B cell (primary cell): ENCODE data around the gene TRIM56. TPM values are rescaled to one million over a fixed set of nuclear protein-coding genes. Genes with fewer than 3 reads are reported as not detected.

ENCODE experiments used
- ATAC-seq: fragments of 200-7000 bp; cut with Tn5 transposase; one replicate; pipeline ENCODE4 v1.10.0; 2021; ENCODE audit warnings: low read depth, mild to moderate bottlenecking, moderate number of reproducible peaks, moderate library complexity
- CTCF ChIA-PET: fragments of 350-600 bp; sonication (Branson Sonifier 250); formaldehyde crosslinking; loops from one replicate; lab custom pipeline; 2021; ENCODE audit warnings: antibody characterized with exemption, inconsistent platforms; lab: Charles Lee
- POLR2A ChIA-PET: fragments of 350-600 bp; sonication (Branson Sonifier 250); formaldehyde crosslinking; loops from one replicate; lab custom pipeline; 2021; ENCODE audit warnings: antibody characterized with exemption; lab: Charles Lee
- DNase-seq: peaks from one replicate; pipeline ENCODE4 v3.0.0; 2013
- H2AFZ ChIP-seq: 2 replicates; pipeline ENCODE4 v1.6.1; 2012; ENCODE audit warnings: mild to moderate bottlenecking, low read depth, low read length; ENCODE audit not compliant: insufficient read depth, poor library complexity, severe bottlenecking
- H3K27ac ChIP-seq, 2 donors: 1 replicate in 1 of 2; 2 replicates in 1 of 2; pipeline ENCODE4 v1.5.1; 2012 to 2013; ENCODE audit warnings: low read length in 2 of 2, mild to moderate bottlenecking in 2 of 2, moderate library complexity in 1 of 2
- H3K27me3 ChIP-seq, 4 experiments: fragments of 200-600 bp in 1 of 4; sonication (generic) in 1 of 4; replicated peaks in 1 of 4; 1 replicate in 2 of 4; 2 replicates in 2 of 4; pipeline versions ENCODE4 v1.6.1 to v1.7.0; 2013 to 2016; ENCODE audit warnings: low read length in 3 of 4, mild to moderate bottlenecking in 2 of 4, mixed read lengths in 1 of 4, moderate library complexity in 1 of 4; ENCODE audit not compliant: insufficient read depth in 4 of 4, control insufficient read depth in 3 of 4; ENCODE audit errors: control extremely low read depth in 1 of 4
- H3K36me3 ChIP-seq, 2 experiments: replicated peaks in 1 of 2; 1 replicate in 1 of 2; 2 replicates in 1 of 2; pipeline versions ENCODE4 v1.6.1 to v1.7.1; 2013; ENCODE audit warnings: low read length in 1 of 2; ENCODE audit not compliant: insufficient read depth in 2 of 2, control insufficient read depth in 1 of 2; ENCODE audit errors: control extremely low read depth in 1 of 2, extremely low read depth in 1 of 2
- H3K4me1 ChIP-seq, 2 donors: fragments of 200-600 bp in 1 of 2; sonication (generic) in 1 of 2; 1 replicate in 1 of 2; 2 replicates in 1 of 2; pipeline versions ENCODE4 v1.5.1 to v1.6.1; 2013 to 2017; ENCODE audit warnings: low read length in 2 of 2; ENCODE audit not compliant: control insufficient read depth in 2 of 2, insufficient read depth in 2 of 2
- H3K4me2 ChIP-seq: replicated peaks from 2 replicates; pipeline ENCODE3; 2012; ENCODE audit warnings: mild to moderate bottlenecking, low read depth, low read length; ENCODE audit not compliant: poor library complexity, severe bottlenecking
- H3K4me3 ChIP-seq, 5 experiments: fragments of 200-600 bp in 1 of 5; sonication (generic) in 1 of 5; 1 replicate in 3 of 5; 2 replicates in 2 of 5; pipeline versions ENCODE4 v1.5.1 to v1.7.0; 2011 to 2016; ENCODE audit warnings: low read length in 4 of 5, mild to moderate bottlenecking in 4 of 5, low read depth in 2 of 5, control low read depth in 1 of 5, moderate library complexity in 1 of 5; ENCODE audit not compliant: insufficient read depth in 1 of 5; ENCODE audit errors: control extremely low read depth in 1 of 5, extremely low read depth in 1 of 5
- H3K79me2 ChIP-seq: fragments of 200-600 bp; sonication (generic); one replicate; pipeline ENCODE4 v1.6.0; 2016; ENCODE audit warnings: low read length; ENCODE audit not compliant: control insufficient read depth, insufficient read depth
- H3K9ac ChIP-seq: fragments of 200-600 bp; sonication (generic); 2 replicates; pipeline ENCODE4 v1.6.1; 2017; ENCODE audit warnings: mild to moderate bottlenecking, low read length, moderate library complexity
- H3K9me3 ChIP-seq, 3 donors: one replicate each; pipeline versions ENCODE4 v1.6.1 to v1.7.1; 2013; ENCODE audit warnings: low read length in 2 of 3; ENCODE audit not compliant: control insufficient read depth in 2 of 3, insufficient read depth in 1 of 3; ENCODE audit errors: control extremely low read depth in 1 of 3
- H4K20me1 ChIP-seq: 2 replicates; pipeline ENCODE4 v1.6.0; 2012; ENCODE audit warnings: mild to moderate bottlenecking, low read length; ENCODE audit not compliant: insufficient read depth, control insufficient read depth, poor library complexity, severe bottlenecking
- H3K27ac Mint-ChIP-seq: one replicate; pipeline ENCODE4 v1.8.0; 2021; ENCODE audit warnings: mixed read lengths
- H3K27me3 Mint-ChIP-seq: one replicate; pipeline ENCODE4 v1.8.0; 2021; ENCODE audit warnings: mixed read lengths
- H3K4me1 Mint-ChIP-seq: one replicate; pipeline ENCODE4 v1.8.0; 2021; ENCODE audit warnings: mixed read lengths
- H3K4me3 Mint-ChIP-seq: one replicate; pipeline ENCODE4 v1.8.0; 2021; ENCODE audit warnings: mixed read lengths
- H3K9me3 Mint-ChIP-seq: one replicate; pipeline ENCODE4 v1.8.0; 2022; ENCODE audit warnings: mixed read lengths; ENCODE audit not compliant: insufficient read depth
- CTCF ChIP-seq: fragments of 200-600 bp; IDR thresholded peaks from one replicate; pipeline ENCODE4 v1.8.0; 2022; ENCODE audit warnings: antibody characterized with exemption, mild to moderate bottlenecking
- EZH2 ChIP-seq: IDR thresholded peaks from 2 replicates; pipeline ENCODE4 v1.6.1; 2012; ENCODE audit warnings: borderline replicate concordance, low read depth, mild to moderate bottlenecking, moderate library complexity, low read length; ENCODE audit not compliant: insufficient read depth, poor library complexity, severe bottlenecking
- WGBS: methylation state at CpG from one replicate; pipeline ENCODE4 v1.1.5; 2013; ENCODE audit warnings: missing lambda C conversion rate; ENCODE audit not compliant: insufficient coverage; 5-methylcytosine and 5-hydroxymethylcytosine counted together
- intact Hi-C: fragments of 100-400 bp; cut with micrococcal nuclease; formaldehyde crosslinking; loops from one replicate; pipeline ENCODE4 v1.10.0; 2022
- polyA plus RNA-seq: library from polyadenylated mRNA; depleted of rRNA; stranded (reverse); fragments of >200 nt; gene quantifications from 2 replicates; pipeline ENCODE4 v1.2.3, GENCODE V29; 2012
- total RNA-seq, 2 donors: library from RNA; stranded (reverse); fragments of 120-200 nt in 1 of 2; gene quantifications; 1 replicate in 1 of 2; 2 replicates in 1 of 2; pipeline versions ENCODE4 v1.2.3 to v1.2.4, GENCODE V29; 2013 to 2022

Gene TRIM56
- total and polyA plus RNA-seq, 2 donors (not counting 1 experiment from before 2014, with no cell fraction given), result 8.4 to 85.7 TPM

- no peak overlapping the region for H3K9ac ChIP-seq
- no peaks in the 10 kb centered on the region for H3K36me3 ChIP-seq
- ChIA-PET POLR2A (no interaction called here), CTCF (interaction anchor here (1.1 to 1.3 kb wide), 2 partner anchors 15 to 168 kb away, joined by 3 read pairs; no protein-coding TSS in a partner anchor)
- intact Hi-C loops, result no loop called here
- 59% methylated on average over 11 of the region's 15 CpGs for WGBS
- H3K9me3 ChIP-seq, result no peaks in the 10 kb centered on the region
- no peak overlapping the region for H3K27ac Mint-ChIP-seq
- H3K79me2 ChIP-seq, result no peaks in the 10 kb centered on the region
- H3K4me3 ChIP-seq, result no peak overlapping the region
- no peak overlapping the region for H3K4me2 ChIP-seq
- no peak overlapping the region for H3K27ac ChIP-seq
- no peak for TF ChIP-seq CTCF
- no peak for TF ChIP-seq EZH2
- H3K4me3 Mint-ChIP-seq, result no peak overlapping the region
- H3K9me3 Mint-ChIP-seq, result no peaks in the 10 kb centered on the region
- H3K27me3 ChIP-seq, result peaks cover 0 to 6% (median 3%) of the 10 kb centered on the region in 4 experiments
- no peaks in the 10 kb centered on the region for H4K20me1 ChIP-seq
- no peaks in the 10 kb centered on the region for H3K4me1 ChIP-seq
- no peak overlapping the region for H2AFZ ChIP-seq
- H3K27me3 Mint-ChIP-seq, result peaks cover 42% of the 10 kb centered on the region
- ATAC-seq (no peak), DNase-seq (no peak)
- H3K4me1 Mint-ChIP-seq, result no peaks in the 10 kb centered on the region
Measured at GRCh38 chr7:101066141-101066832, 19.0 kb upstream of the TRIM56 start.

- POLR2A ChIA-PET, result no interaction called here
- no peak overlapping the region for H3K9ac ChIP-seq
- Mint-ChIP-seq H3K27me3 (peaks cover 44% of the 10 kb centered on the region), H3K9me3 (no peaks in the 10 kb centered on the region), H3K4me1 (no peaks in the 10 kb centered on the region), H3K27ac (no peak overlapping the region), H3K4me3 (no peak overlapping the region)
- H3K36me3 ChIP-seq, result no peaks in the 10 kb centered on the region
- H3K27me3 ChIP-seq, result peaks cover 0 to 4% (median 2%) of the 10 kb centered on the region in 4 experiments
- ATAC-seq (no peak), DNase-seq (no peak)
- WGBS, result 78% methylated on average over 7 of the region's 7 CpGs
- CTCF ChIA-PET, result interaction anchor here (1.1 to 1.3 kb wide), 2 partner anchors 15 to 168 kb away, joined by 3 read pairs; no protein-coding TSS in a partner anchor
- no peak for TF ChIP-seq CTCF
- TF ChIP-seq EZH2, result no peak
- H3K9me3 ChIP-seq, result no peaks in the 10 kb centered on the region
- no peak overlapping the region for H3K4me3 ChIP-seq
- H4K20me1 ChIP-seq, result no peaks in the 10 kb centered on the region
- H3K4me2 ChIP-seq, result no peak overlapping the region
- intact Hi-C loops, result no loop called here
- H3K27ac ChIP-seq, result no peak overlapping the region
- H3K79me2 ChIP-seq, result no peaks in the 10 kb centered on the region
- H3K4me1 ChIP-seq, result no peaks in the 10 kb centered on the region
- H2AFZ ChIP-seq, result no peak overlapping the region
Measured at GRCh38 chr7:101066833-101067177, 18.5 kb upstream of the TRIM56 start.
